NT2/D1 (cell line): ENCODE data around the gene DUSP14.

Experiments used
- SUZ12 ChIP-seq: IDR thresholded peaks from 2 replicates; pipeline ENCODE4 v1.6.1; 2011; ENCODE audit not compliant: insufficient read length, insufficient read depth; ENCODE audit errors: extremely low read depth
- YY1 ChIP-seq: IDR thresholded peaks from 2 replicates; pipeline ENCODE4 v1.6.1; 2011; ENCODE audit not compliant: insufficient read length, insufficient read depth
- ZNF274 ChIP-seq: IDR thresholded peaks from 2 replicates; pipeline ENCODE4 v1.6.1; 2011; ENCODE audit warnings: mild to moderate bottlenecking, low read depth, low read length

GRCh38 chr17:37489197-37490001, at the start of gene DUSP14:
- no peak for TF ChIP-seq SUZ12
- TF ChIP-seq ZNF274: no peak
- no peak for TF ChIP-seq YY1
